Trophoblast cell (in vitro differentiated cells and primary cell): ENCODE results near the gene NLGN2.

Source experiments
- DNase-seq, 2 donors: peaks; one replicate each; pipeline ENCODE4 v3.0.0-alpha.2; 2016
- H2AFZ ChIP-seq: 2 replicates; pipeline ENCODE4 v1.6.1; 2013; ENCODE audit warnings: low read length, moderate library complexity, mild to moderate bottlenecking; ENCODE audit not compliant: insufficient read depth, poor library complexity
- H2AK5ac ChIP-seq: 2 replicates; pipeline ENCODE4 v1.6.1; 2013; ENCODE audit warnings: mild to moderate bottlenecking, low read length
- H2BK120ac ChIP-seq: 2 replicates; pipeline ENCODE4 v1.6.1; 2013; ENCODE audit warnings: low read length, mild to moderate bottlenecking, moderate library complexity; ENCODE audit not compliant: insufficient read depth, poor library complexity
- H2BK12ac ChIP-seq: 2 replicates; pipeline ENCODE4 v1.6.1; 2013; ENCODE audit warnings: mild to moderate bottlenecking, low read length, moderate library complexity
- H2BK5ac ChIP-seq: 2 replicates; pipeline ENCODE4 v1.6.1; 2013; ENCODE audit warnings: low read length, low read depth, moderate library complexity, mild to moderate bottlenecking; ENCODE audit not compliant: poor library complexity
- H3K14ac ChIP-seq: 2 replicates; pipeline ENCODE4 v1.6.1; 2013; ENCODE audit warnings: mild to moderate bottlenecking, low read length
- H3K18ac ChIP-seq: 2 replicates; pipeline ENCODE4 v1.6.1; 2013; ENCODE audit warnings: mild to moderate bottlenecking, low read length
- H3K23ac ChIP-seq: 2 replicates; pipeline ENCODE4 v1.6.1; 2013; ENCODE audit warnings: low read length
- H3K27ac ChIP-seq: 2 replicates; pipeline ENCODE4 v1.5.1; 2013; ENCODE audit warnings: low read depth, mild to moderate bottlenecking, inconsistent platforms, low read length, moderate library complexity
- H3K27me3 ChIP-seq: 2 replicates; pipeline ENCODE4 v1.6.1; 2013; ENCODE audit warnings: inconsistent platforms, mild to moderate bottlenecking, low read length, moderate library complexity; ENCODE audit not compliant: insufficient read depth
- H3K36me3 ChIP-seq, 2 experiments: 1 replicate in 1 of 2; 2 replicates in 1 of 2; pipeline ENCODE4 v1.6.1; 2013; ENCODE audit warnings: low read length in 2 of 2, mild to moderate bottlenecking in 2 of 2, moderate library complexity in 1 of 2; ENCODE audit not compliant: insufficient read depth in 2 of 2, control insufficient read depth in 1 of 2
- H3K4ac ChIP-seq: 2 replicates; pipeline ENCODE4 v1.6.1; 2013; ENCODE audit warnings: low read depth, mild to moderate bottlenecking, low read length, moderate library complexity
- H3K4me1 ChIP-seq, 2 experiments: 1 replicate in 1 of 2; 2 replicates in 1 of 2; pipeline ENCODE4 v1.6.1; 2013; ENCODE audit warnings: low read length in 2 of 2, mild to moderate bottlenecking in 2 of 2, moderate library complexity in 1 of 2; ENCODE audit not compliant: insufficient read depth in 2 of 2, control insufficient read depth in 1 of 2
- H3K4me2 ChIP-seq: 2 replicates; pipeline ENCODE4 v1.6.1; 2013; ENCODE audit warnings: inconsistent platforms, mild to moderate bottlenecking, low read length, moderate library complexity
- H3K4me3 ChIP-seq: 2 replicates; pipeline ENCODE4 v1.5.1; 2013; ENCODE audit warnings: mild to moderate bottlenecking, low read depth, low read length, inconsistent platforms
- H3K79me1 ChIP-seq: one replicate; pipeline ENCODE4 v1.6.1; 2013; ENCODE audit warnings: low read length
- H3K79me2 ChIP-seq: 2 replicates; pipeline ENCODE4 v1.6.1; 2013; ENCODE audit warnings: low read length, mild to moderate bottlenecking; ENCODE audit not compliant: control insufficient read depth, insufficient read depth, poor library complexity
- H3K9ac ChIP-seq: 2 replicates; pipeline ENCODE4 v1.6.1; 2013; ENCODE audit warnings: mild to moderate bottlenecking, low read length
- H3K9me3 ChIP-seq: 2 replicates; pipeline ENCODE4 v1.6.1; 2013; ENCODE audit warnings: low read depth, mild to moderate bottlenecking, control low read depth, inconsistent platforms, low read length; ENCODE audit not compliant: insufficient read depth
- H4K12ac ChIP-seq: 2 replicates; pipeline ENCODE4 v1.6.1; 2013; ENCODE audit warnings: low read depth, mild to moderate bottlenecking, low read length, moderate library complexity
- H4K8ac ChIP-seq: 2 replicates; pipeline ENCODE4 v1.6.1; 2013; ENCODE audit warnings: low read depth, mild to moderate bottlenecking, low read length, moderate library complexity
- H4K91ac ChIP-seq: one replicate; pipeline ENCODE4 v1.6.1; 2013; ENCODE audit warnings: low read depth, mild to moderate bottlenecking, low read length, moderate library complexity
- WGBS: extraction: QIAGEN DNeasy Blood & Tissue Kit; methylation state at CpG from one replicate; pipeline ENCODE4 v1.1.7; 2013; ENCODE audit warnings: missing lambda C conversion rate; ENCODE audit not compliant: insufficient read length, insufficient coverage; ENCODE audit errors: extremely low coverage; 5-methylcytosine and 5-hydroxymethylcytosine counted together

NLGN2 gene

DNA sequence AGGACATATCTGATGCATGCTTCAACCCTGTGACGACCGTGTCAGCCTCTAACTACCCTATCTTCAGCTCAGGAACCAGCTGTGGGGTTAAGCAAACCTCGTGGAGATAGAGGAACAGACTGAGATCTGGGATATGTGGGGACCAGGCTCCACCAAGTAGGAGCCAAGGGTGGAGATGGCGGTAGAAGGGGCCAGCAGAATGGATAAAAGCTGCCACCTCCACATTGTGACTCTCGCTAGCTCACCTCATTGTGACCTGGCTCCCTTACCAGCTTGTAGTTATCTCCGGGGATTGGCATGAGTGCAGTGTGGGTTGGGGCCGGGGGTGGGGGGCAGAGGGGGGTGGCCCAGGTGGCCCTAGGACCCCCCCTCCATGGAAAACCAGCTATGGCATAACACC is 17.7 kb downstream of the NLGN2 start, which contains the start of gene SPEM2:
Gene SPEM2 (plus strand): TSS at position 301 of the 400 bp plus-strand sequence. CDS start 73 bp downstream, at position 374.
- Histone ChIP-seq H3K79me2 (no peaks in the 10 kb centered on the region), H3K4ac (no peak within 1 kb of the TSS), H3K9ac (no peak within 1 kb of the TSS), H2AK5ac (no peak within 1 kb of the TSS), H3K27ac (no peak within 1 kb of the TSS), H2AFZ (no peak within 1 kb of the TSS), H3K23ac (no peak within 1 kb of the TSS), H3K36me3 (no peaks in the 10 kb centered on the region), H4K91ac (no peak within 1 kb of the TSS), H4K12ac (no peak within 1 kb of the TSS), H3K27me3 (no peaks in the 10 kb centered on the region), H2BK120ac (no peak within 1 kb of the TSS), H2BK12ac (no peak within 1 kb of the TSS), H3K4me1 (no peaks in the 10 kb centered on the region), H3K9me3 (peaks cover 4% of the 10 kb centered on the region), H3K4me3 (no peak within 1 kb of the TSS), H3K18ac (no peak within 1 kb of the TSS), H4K8ac (no peak within 1 kb of the TSS), H3K4me2 (no peak within 1 kb of the TSS), H3K14ac (no peak within 1 kb of the TSS), H2BK5ac (no peak within 1 kb of the TSS), H3K79me1 (no peaks in the 10 kb centered on the region)
- WGBS: no CpG with 5 or more reads among the region's 7 CpGs
- no peak for DNase-seq

DNA sequence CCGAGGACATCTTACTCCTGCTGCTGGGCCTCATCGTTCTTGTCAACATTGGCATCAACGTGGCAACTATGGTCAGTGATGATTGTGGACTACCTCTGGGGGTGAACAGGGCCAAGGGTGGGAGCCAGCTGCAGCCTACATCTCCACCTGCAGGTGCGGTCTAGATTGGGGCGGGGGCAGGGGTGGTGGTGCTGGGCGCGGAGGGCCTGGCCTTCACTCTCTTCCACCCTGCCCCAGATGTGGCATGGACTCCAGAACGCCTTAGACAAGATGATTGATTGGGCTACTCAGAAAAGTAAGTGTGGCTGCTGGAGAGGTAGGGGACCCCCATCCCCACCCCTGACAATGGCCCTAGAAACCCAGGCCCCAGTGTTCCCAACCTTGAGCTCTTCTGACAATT is 18.1 kb downstream of the NLGN2 start:
- no peak overlapping the region for H2BK120ac ChIP-seq
- DNase-seq: no peak
- no peak overlapping the region for H3K4ac ChIP-seq
- no CpG with 5 or more reads among the region's 8 CpGs for WGBS
- H3K4me1 ChIP-seq: no peaks in the 10 kb centered on the region
- H3K79me2 ChIP-seq: no peaks in the 10 kb centered on the region
- H2AFZ ChIP-seq: no peak overlapping the region
- no peak overlapping the region for H3K23ac ChIP-seq
- peaks cover 4% of the 10 kb centered on the region for H3K9me3 ChIP-seq
- no peak overlapping the region for H4K8ac ChIP-seq
- H3K18ac ChIP-seq: no peak overlapping the region
- no peak overlapping the region for H2BK5ac ChIP-seq
- no peaks in the 10 kb centered on the region for H3K36me3 ChIP-seq
- no peaks in the 10 kb centered on the region for H3K27me3 ChIP-seq
- H4K91ac ChIP-seq: no peak overlapping the region
- no peak overlapping the region for H3K4me3 ChIP-seq
- no peak overlapping the region for H2BK12ac ChIP-seq
- H3K9ac ChIP-seq: no peak overlapping the region
- no peak overlapping the region for H4K12ac ChIP-seq
- no peak overlapping the region for H2AK5ac ChIP-seq
- no peak overlapping the region for H3K14ac ChIP-seq
- no peak overlapping the region for H3K4me2 ChIP-seq
- no peaks in the 10 kb centered on the region for H3K79me1 ChIP-seq
- no peak overlapping the region for H3K27ac ChIP-seq

DNA sequence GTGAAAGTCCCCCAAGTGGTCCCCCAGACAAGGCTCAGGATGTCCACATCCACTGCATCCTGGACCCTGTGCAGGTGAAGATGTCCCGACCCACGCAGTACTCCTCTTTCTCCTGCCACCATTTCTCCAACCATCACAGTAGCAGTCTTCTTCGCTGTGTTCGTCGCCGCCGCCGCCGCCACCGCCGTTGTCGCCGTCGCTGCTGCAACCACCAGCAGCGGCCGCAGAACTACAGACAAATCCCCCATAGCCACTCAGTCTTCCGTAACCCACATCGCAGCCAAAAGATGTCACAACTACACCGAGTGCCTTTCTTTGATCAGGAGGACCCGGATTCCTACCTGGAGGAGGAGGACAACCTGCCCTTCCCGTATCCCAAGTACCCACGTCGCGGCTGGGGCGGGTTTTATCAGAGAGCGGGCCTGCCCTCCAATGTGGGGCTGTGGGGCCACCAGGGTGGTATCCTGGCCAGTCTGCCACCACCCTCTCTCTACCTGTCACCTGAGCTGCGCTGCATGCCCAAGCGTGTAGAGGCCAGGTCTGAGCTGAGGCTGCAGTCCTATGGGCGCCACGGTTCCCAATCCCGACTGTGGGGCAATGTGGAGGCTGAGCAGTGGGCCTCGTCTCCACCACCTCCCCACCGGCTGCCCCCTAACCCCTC is 18.7 kb downstream of the NLGN2 start:
- H2AFZ ChIP-seq: no peak overlapping the region
- no peak for DNase-seq
- peaks cover 4% of the 10 kb centered on the region for H3K9me3 ChIP-seq
- no peak overlapping the region for H4K91ac ChIP-seq
- H2BK12ac ChIP-seq: no peak overlapping the region
- no CpG with 5 or more reads among the region's 33 CpGs for WGBS
- H3K4me1 ChIP-seq: no peaks in the 10 kb centered on the region
- H3K27me3 ChIP-seq: no peaks in the 10 kb centered on the region
- no peak overlapping the region for H4K8ac ChIP-seq
- no peak overlapping the region for H3K14ac ChIP-seq
- H3K79me1 ChIP-seq: no peaks in the 10 kb centered on the region
- H3K23ac ChIP-seq: no peak overlapping the region
- no peak overlapping the region for H3K9ac ChIP-seq
- H2BK120ac ChIP-seq: no peak overlapping the region
- no peak overlapping the region for H2AK5ac ChIP-seq
- H2BK5ac ChIP-seq: no peak overlapping the region
- H3K79me2 ChIP-seq: no peaks in the 10 kb centered on the region
- no peak overlapping the region for H3K4me3 ChIP-seq
- H4K12ac ChIP-seq: no peak overlapping the region
- H3K4me2 ChIP-seq: no peak overlapping the region
- H3K4ac ChIP-seq: no peak overlapping the region
- no peak overlapping the region for H3K27ac ChIP-seq
- H3K18ac ChIP-seq: no peak overlapping the region
- no peaks in the 10 kb centered on the region for H3K36me3 ChIP-seq

DNA sequence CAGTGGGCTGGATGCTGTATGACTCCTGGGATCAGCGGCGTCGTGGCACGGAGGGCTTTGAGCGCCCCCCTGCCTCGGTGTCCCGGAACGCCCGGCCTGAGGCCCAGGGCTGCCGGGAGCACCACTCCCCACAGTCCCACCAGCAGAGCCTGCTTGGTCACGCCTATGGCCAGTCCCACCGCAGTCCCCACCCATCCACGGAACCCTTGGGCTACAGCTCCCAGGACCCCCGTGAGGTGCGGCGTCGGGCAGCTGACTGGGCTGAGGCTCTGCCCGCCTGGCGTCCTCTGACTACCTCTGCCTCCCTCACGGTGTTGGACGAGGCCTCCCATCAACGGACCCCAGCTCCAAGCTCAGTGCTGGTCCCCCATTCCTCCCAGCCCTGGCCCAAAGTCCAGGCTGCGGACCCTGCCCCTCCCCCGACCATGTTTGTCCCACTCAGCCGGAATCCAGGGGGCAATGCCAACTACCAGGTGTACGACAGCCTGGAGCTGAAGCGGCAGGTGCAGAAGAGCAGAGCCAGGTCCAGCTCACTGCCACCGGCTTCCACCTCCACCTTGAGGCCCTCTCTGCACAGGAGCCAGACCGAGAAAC is 19.3 kb downstream of the NLGN2 start:
- H3K14ac ChIP-seq: no peak overlapping the region
- no CpG with 5 or more reads among the region's 29 CpGs for WGBS
- no peak overlapping the region for H4K8ac ChIP-seq

More for the DNA sequence above, 19.3 kb downstream of the NLGN2 start:
- Histone ChIP-seq H3K9me3 (peaks cover 4% of the 10 kb centered on the region), H3K4me3 (no peak overlapping the region), H3K4ac (no peak overlapping the region), H3K18ac (no peak overlapping the region), H3K27me3 (no peaks in the 10 kb centered on the region), H3K9ac (no peak overlapping the region), H2AFZ (no peak overlapping the region), H2BK12ac (no peak overlapping the region), H3K79me1 (no peaks in the 10 kb centered on the region), H3K4me2 (no peak overlapping the region), H2BK5ac (no peak overlapping the region), H3K4me1 (no peaks in the 10 kb centered on the region), H3K23ac (no peak overlapping the region), H4K91ac (no peak overlapping the region), H3K79me2 (no peaks in the 10 kb centered on the region), H2AK5ac (no peak overlapping the region), H2BK120ac (no peak overlapping the region), H3K27ac (no peak overlapping the region), H4K12ac (no peak overlapping the region), H3K36me3 (no peaks in the 10 kb centered on the region)
- DNase-seq: no peak
